NCI-H1417 (cell line): ENCODE data around the gene LAYN.

Experiments used
- DNase-seq, 3 experiments: peaks; one replicate each; lab custom pipeline; 2025; lab: John Stamatoyannopoulos, UW

The LAYN gene

GRCh38 chr11:111598148-111598547 is 57.6 kb downstream of the LAYN start:
- DNase-seq = no peak

GRCh38 chr11:111598559-111598958 is 58.0 kb downstream of the LAYN start:
- no peak for DNase-seq

- no peak for DNase-seq
Measured at GRCh38 chr11:111601636-111601978, 61.1 kb downstream of the LAYN start.

DNA sequence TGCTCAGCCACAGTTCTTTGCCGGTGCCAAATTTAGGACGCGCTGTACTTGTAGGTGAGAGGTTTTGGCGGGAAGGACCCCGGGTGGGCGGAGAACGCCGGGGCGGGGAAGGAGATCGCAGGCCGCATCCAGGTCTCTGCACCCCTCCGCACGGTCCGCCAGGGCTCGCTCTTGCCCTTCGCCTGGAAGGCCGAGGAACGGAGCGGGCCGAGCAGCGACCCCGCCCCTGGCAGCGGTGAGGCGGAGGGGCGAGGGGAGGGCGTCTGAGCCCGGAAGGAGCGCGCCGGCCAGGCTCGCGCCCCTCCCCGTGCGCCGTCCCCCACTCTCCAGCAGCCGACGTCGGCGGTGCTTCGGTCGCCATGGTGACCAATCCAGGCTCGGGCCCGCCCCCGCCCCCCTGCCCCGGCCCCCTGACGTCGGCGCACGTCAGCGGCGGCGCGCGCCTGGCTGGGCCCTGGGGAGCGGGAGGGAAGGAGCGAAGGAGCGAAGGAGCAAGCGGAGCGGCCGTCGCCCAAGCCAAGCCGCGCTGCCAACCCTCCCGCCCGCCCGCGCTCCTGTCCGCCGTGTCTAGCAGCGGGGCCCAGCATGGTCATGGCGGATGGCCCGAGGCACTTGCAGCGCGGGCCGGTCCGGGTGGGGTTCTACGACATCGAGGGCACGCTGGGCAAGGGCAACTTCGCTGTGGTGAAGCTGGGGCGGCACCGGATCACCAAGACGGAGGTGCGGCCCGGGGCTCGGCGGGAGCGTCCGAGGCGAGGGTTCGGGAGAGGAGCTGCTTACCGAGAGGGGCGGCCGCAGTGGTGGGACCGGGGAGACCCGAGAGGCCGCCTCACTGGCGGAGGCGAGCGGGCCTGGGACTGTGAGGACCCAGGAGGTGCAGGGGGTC is 61.7 kb downstream of the LAYN start, which contains the start of gene SIK2:
SIK2 (plus strand) TSS at position 471 of the 886 bp plus-strand sequence; CDS start at position 586, 115 bp downstream.
- peak; percentile 95 to 98 (median 98) for DNase-seq

- DNase-seq = peak; percentile 28 to 89 (median 83)
Measured at GRCh38 chr11:111602865-111603610, 62.5 kb downstream of the LAYN start.

DNA sequence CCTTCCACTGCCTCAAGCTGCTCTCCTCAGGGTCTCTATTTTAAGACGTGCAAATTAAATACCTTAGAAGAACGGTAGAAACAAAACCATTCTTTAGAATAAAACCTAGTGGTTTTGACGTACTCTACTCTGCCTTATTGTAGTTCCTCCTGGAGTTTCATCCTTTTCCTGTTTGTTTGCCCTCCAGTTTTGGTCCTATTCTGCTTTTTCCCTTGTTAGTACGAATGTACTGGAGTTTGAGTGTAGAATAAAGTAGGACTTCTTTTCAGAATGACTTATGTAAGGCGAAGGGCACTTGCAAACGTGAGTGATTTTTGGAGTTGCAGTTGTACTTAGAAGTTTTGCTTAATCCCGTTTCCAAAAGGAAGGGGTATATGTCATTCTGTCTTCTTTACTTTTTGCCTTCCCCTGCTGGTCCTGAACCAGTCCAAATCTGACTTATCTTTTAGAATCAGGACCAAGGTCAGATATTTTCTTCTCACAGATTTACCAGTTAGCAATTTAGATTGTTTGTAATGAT is 63.2 kb downstream of the LAYN start:
- peak in 2 of 3 experiments; percentile 34 to 53 for DNase-seq

DNA sequence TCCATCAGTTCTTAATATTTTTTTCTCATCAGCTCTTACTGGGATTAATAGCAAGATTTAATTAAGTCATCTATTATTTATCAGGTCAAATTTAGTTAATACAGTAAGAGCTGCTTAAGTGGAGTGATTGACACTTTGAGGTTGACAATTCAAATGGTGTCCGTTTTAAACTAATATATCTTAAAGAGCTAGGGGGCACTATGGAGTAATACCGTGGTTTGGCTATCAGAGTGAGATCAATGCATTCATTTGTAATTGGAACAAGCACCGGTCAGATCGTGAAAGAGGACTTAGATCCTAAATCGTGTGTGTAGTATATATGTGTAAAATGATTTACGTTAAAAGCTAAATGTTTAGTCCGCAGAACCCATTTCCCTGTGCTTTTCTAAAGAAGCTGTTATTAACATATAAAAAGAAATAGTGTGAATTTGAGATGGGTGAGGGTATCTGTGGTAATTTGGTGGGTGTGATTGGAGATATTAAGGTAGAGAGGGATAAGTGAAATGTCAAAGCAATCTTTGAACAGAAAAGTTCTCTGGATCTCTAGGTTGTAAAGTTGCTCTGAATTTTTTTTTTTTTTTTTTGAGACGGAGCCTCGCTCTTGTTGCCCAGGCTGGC is 64.0 kb downstream of the LAYN start:
- peak; percentile 16 to 70 (median 16) for DNase-seq

GRCh38 chr11:111605681-111606080 is 65.2 kb downstream of the LAYN start:
- peak in 1 of 3 experiments; percentile 48 for DNase-seq

DNA sequence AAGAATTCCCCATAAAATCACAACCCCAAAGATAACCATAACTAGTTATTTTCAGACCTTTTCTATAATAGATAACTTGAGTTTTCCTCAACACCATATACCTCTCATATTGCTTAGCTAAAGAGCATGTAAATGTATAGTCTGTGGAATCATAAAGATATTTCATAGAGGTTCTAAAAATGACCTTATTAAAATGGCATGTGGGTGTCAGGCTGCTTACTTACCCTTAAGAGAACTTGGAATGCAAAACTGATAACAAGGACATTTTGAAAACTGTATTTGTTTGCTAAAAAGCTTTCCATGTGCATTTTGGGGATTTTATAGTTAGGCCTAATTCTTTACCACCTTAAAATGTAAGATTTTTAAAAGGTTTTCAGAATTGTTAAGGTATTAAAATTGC is 66.5 kb downstream of the LAYN start:
- no peak for DNase-seq

GRCh38 chr11:111607751-111608150 is 67.2 kb downstream of the LAYN start:
- DNase-seq = peak in 1 of 3 experiments; percentile 20
